C4-2B (cell line): ENCODE measurements around the gene NDEL1.
"Not testable (repeated sequence)": the region's sequence is repeated elsewhere in the genome, so short reads cannot be mapped to it uniquely, and the experiment has no call there.

Experiments
- H3K27ac ChIP-seq: fragments of 450-650 bp; 2 replicates; pipeline ENCODE4 v1.5.1; 2017
- ZFX ChIP-seq: fragments of 450-650 bp; IDR thresholded peaks from 2 replicates; pipeline ENCODE4 v1.6.1; 2017
- TF ChIP-seq, protein P1 (sequence below): fragments of 450-650 bp; conservative IDR thresholded peaks from 2 replicates; pipeline ENCODE4 v1.5.1; 2017; ENCODE audit warnings: mild to moderate bottlenecking

The NDEL1 gene

DNA sequence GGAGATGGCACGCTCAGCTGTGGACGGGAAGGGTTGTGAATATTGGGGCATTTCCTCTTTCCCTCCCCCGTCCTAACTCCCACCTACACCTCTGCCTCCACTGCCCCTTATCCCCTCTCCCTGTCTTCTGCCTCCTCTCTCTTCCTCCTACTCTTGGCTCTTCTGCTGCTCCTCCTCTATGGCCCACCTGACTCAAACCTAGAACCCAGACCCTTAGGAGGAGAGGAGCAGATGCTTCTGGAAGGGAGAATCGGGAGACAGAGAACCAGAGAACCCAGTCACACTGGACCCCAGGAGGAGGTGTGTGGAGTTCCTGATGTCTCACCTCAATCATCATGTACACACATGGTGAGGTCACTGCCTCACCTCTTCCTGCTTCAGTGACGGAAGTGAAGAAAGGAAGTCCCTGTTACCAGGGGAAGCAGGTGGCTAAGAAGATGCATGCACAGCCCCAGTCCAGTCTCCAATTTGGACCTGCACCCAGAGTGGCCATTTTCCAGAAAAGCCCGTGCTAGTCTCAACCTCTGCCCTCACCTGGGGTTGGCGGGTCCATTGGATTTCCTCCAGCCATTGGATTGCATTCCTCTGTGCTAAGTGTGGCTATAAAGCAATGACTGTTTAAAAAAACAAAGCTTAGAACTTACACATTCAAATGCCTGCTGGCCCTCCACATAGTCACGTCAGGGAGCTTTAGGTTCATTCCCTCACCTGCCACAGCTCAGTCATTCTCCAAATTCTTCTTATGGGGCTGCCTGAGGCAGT, 42.0 kb upstream of the NDEL1 start:
- TF ChIP-seq ZFX = no peak
- TF ChIP-seq, protein P1, sequence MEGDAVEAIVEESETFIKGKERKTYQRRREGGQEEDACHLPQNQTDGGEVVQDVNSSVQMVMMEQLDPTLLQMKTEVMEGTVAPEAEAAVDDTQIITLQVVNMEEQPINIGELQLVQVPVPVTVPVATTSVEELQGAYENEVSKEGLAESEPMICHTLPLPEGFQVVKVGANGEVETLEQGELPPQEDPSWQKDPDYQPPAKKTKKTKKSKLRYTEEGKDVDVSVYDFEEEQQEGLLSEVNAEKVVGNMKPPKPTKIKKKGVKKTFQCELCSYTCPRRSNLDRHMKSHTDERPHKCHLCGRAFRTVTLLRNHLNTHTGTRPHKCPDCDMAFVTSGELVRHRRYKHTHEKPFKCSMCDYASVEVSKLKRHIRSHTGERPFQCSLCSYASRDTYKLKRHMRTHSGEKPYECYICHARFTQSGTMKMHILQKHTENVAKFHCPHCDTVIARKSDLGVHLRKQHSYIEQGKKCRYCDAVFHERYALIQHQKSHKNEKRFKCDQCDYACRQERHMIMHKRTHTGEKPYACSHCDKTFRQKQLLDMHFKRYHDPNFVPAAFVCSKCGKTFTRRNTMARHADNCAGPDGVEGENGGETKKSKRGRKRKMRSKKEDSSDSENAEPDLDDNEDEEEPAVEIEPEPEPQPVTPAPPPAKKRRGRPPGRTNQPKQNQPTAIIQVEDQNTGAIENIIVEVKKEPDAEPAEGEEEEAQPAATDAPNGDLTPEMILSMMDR = no peak

DNA sequence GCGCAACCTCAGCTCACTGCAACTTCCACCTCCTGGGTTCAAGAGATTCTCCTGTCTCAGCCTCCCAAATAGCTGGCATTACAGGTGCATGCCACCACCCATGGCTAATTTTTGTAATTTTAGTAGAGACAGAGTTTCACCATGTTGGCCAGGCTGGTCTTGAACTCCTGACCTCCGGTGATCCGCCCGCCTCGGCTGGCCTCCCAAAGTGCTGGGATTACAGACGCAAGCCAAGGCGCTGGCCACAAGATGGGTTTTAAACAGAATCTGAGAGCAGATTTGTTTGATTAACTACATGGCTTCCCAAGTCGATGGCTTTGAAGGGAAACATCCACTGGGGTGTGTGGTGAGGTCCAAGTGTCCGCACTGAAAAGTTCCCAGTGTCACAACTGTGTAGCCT, 41.2 kb upstream of the NDEL1 start:
- H3K27ac ChIP-seq = not testable (repeated sequence)

More for the DNA sequence above, 42.0 kb upstream of the NDEL1 start:
- no peak overlapping the region for H3K27ac ChIP-seq

DNA sequence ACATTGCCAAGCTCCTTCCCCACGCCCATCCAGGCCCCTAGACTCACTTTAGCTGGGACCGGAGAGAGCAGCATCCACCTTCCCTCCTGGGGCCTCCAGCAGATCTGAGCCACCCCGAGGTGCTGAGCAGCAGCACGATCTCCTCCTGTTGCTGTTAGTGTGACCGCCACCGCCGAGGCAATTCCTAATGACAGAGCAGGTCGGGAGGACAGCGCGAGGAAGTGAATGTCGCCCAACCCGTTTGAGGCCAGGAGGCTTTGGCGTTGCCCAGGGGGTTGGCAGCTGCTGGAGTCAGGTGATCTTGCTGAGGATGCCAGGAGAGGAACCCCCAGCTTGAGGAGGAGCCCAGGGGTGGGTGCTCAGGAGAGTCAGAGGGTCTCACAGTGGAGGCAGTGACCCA, 38.0 kb upstream of the NDEL1 start, which contains the start of gene RNF222:
Gene RNF222, minus strand, starts transcription at position 192 of the 400 bp plus-strand sequence. CDS start 4,366 bp downstream, outside the sequence.
- no peak within 1 kb of the TSS for H3K27ac ChIP-seq
- no peak for TF ChIP-seq ZFX
- TF ChIP-seq, protein P1 = no peak

DNA sequence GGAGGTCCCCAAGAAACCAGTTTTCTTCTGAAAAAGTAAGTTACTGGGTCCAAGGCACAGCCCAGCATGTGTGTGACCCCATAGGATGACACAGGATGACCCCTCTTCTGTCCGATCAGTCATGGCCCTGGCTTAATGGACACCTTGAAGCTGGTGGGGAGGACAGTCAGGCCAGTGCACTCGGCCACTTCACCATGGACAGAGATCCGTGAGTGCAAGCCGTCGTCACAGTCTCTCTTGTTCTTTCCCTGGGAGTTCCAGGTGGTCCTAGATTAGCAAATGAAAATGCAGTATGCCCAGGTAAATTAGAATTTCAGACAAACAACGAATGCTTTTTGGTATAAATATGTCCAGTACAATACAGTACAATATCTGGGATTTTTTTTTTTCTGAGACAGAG, 36.7 kb upstream of the NDEL1 start:
- no peak for TF ChIP-seq ZFX
- TF ChIP-seq, protein P1 = no peak

DNA sequence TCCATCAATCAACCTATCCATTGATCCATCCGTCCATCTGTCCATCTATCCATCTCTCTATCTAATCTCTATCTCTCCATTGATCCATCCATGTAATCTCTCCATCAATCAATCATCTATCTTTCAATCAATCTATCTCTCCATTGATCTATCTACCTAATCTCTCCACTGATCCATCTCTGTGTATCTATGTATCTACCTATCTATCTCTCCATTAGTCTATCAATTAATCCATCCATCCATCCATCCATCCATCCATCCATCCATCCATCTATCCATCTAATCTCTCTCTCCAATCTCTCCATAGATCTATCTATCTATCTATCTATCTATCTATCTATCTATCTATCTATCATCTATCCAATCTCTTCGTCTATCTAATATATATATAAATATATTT, 34.6 kb upstream of the NDEL1 start:
- TF ChIP-seq ZFX = no peak
- TF ChIP-seq, protein P1 = no peak
- H3K27ac ChIP-seq = no peak overlapping the region

More for the DNA sequence above, 36.7 kb upstream of the NDEL1 start:
- no peak overlapping the region for H3K27ac ChIP-seq

DNA sequence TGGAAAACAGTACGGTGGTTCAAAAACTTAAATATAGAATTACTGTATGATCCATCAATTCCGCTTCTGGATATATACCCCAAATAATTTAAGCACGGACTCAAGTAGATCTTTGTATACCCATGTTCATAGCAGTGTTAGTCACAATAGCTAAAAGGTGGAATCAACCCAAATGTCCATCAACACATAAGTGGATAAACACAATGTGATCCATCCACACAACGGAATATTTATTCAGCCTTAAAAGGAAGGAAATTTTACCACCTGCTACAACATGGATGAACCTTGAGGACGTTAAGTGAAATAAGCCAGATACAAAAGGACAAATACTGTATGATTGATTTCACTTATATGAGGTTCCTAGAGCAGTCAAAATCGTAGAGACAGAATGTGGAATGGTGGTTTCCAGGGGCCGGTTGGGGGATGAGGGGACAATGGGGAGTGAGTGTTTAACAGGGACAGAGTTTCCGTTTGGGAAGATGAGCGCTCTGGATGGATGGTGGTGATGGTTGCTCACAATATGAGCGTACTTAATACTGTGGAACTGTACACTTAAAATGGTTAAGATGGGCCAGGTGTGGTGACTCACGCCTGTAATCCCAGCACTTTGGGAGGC, 32.7 kb upstream of the NDEL1 start:
- no peak overlapping the region for H3K27ac ChIP-seq
- TF ChIP-seq, protein P1 = no peak
- no peak for TF ChIP-seq ZFX

DNA sequence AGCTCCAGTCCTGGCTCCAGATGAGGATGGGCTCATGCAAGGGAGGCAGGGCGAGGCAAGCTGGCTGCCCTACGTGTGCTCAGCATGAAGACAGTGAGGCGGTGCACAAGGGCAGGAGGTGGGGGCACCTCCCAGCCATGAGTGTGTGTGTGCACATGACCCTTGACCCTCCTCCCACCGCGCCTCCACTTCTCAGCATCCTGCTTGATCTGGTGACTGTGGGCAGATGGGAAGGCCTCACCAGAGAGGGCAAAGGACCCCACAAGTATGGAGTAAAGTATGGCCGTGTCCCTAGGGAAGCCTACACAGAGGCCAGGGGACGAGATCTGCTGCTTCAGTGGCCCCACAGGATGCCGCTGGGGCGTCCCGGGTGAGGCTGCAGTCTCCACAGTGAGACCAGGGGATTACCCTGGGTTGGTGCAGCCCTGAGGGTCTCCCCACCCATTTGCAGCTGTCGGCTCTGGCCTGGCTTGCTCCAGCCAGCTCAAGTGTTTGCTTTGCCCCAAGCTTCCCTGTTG, 30.1 kb upstream of the NDEL1 start:
- no peak for TF ChIP-seq ZFX
- TF ChIP-seq, protein P1 = no peak
- H3K27ac ChIP-seq = no peak overlapping the region
